ENCODE measurements around the gene HMGXB3.

Gene HMGXB3

GRCh38 chr5:149988126-149988525, 12.4 kb upstream of the HMGXB3 start:
- DNase-seq (ENCODE audit: low read depth), result no peak
- no peak overlapping the region for H3K4me3 ChIP-seq (ENCODE audit: low read depth, low read length)
- no peak for TF ChIP-seq CTCF (IDR thresholded peaks at IDR 0.05; ENCODE audit: low read depth, low read length, missing control alignments)
- in situ Hi-C loops (cut with HindIII; ENCODE audit: low sequenced_read_pairs), result loop anchor here (25.0 kb wide), 1 partner anchor 351 kb away; no protein-coding TSS in a partner anchor

GRCh38 chr5:149990518-149991376, 9.8 kb upstream of the HMGXB3 start:
- in situ Hi-C loops (cut with HindIII; ENCODE audit: low sequenced_read_pairs), result loop anchor here (25.0 kb wide), 1 partner anchor 353 kb away; no protein-coding TSS in a partner anchor
- H3K4me3 ChIP-seq (ENCODE audit: low read depth, low read length), result no peak overlapping the region
- peak; percentile 92 for TF ChIP-seq CTCF (IDR thresholded peaks at IDR 0.05; ENCODE audit: low read depth, low read length, missing control alignments)
- DNase-seq (ENCODE audit: low read depth), result peak; percentile 71

GRCh38 chr5:149993471-149993870, 7.1 kb upstream of the HMGXB3 start:
- DNase-seq (ENCODE audit: low read depth), result no peak
- no peak overlapping the region for H3K4me3 ChIP-seq (ENCODE audit: low read depth, low read length)
- in situ Hi-C loops (cut with HindIII; ENCODE audit: low sequenced_read_pairs), result loop anchor here (25.0 kb wide), 1 partner anchor 356 kb away; no protein-coding TSS in a partner anchor
- TF ChIP-seq CTCF (IDR thresholded peaks at IDR 0.05; ENCODE audit: low read depth, low read length, missing control alignments), result no peak

GRCh38 chr5:149995385-149996204, 4.9 kb upstream of the HMGXB3 start:
- no peak overlapping the region for H3K4me3 ChIP-seq (ENCODE audit: low read depth, low read length)
- TF ChIP-seq CTCF (IDR thresholded peaks at IDR 0.05; ENCODE audit: low read depth, low read length, missing control alignments), result no peak
- DNase-seq (ENCODE audit: low read depth), result no peak
- in situ Hi-C loops (cut with HindIII; ENCODE audit: low sequenced_read_pairs), result loop anchor here (25.0 kb wide), 1 partner anchor 358 kb away; no protein-coding TSS in a partner anchor

- no peak for DNase-seq (ENCODE audit: low read depth)
- no peak overlapping the region for H3K4me3 ChIP-seq (ENCODE audit: low read depth, low read length)
- TF ChIP-seq CTCF (IDR thresholded peaks at IDR 0.05; ENCODE audit: low read depth, low read length, missing control alignments), result no peak
- in situ Hi-C loops (cut with HindIII; ENCODE audit: low sequenced_read_pairs), result loop anchor here (25.0 kb wide), 1 partner anchor 359 kb away; no protein-coding TSS in a partner anchor
Measured at GRCh38 chr5:149996205-149996890, 4.2 kb upstream of the HMGXB3 start.

- H3K4me3 ChIP-seq (ENCODE audit: low read depth, low read length), result no peak overlapping the region
- TF ChIP-seq CTCF (IDR thresholded peaks at IDR 0.05; ENCODE audit: low read depth, low read length, missing control alignments), result no peak
- in situ Hi-C loops (cut with HindIII; ENCODE audit: low sequenced_read_pairs), result loop anchor here (25.0 kb wide), 1 partner anchor 361 kb away; no protein-coding TSS in a partner anchor
- DNase-seq (ENCODE audit: low read depth), result no peak
Measured at GRCh38 chr5:149998281-149998680, 2.3 kb upstream of the HMGXB3 start.
